Measurements from ENCODE around the gene WWC2.

WWC2 gene

DNA sequence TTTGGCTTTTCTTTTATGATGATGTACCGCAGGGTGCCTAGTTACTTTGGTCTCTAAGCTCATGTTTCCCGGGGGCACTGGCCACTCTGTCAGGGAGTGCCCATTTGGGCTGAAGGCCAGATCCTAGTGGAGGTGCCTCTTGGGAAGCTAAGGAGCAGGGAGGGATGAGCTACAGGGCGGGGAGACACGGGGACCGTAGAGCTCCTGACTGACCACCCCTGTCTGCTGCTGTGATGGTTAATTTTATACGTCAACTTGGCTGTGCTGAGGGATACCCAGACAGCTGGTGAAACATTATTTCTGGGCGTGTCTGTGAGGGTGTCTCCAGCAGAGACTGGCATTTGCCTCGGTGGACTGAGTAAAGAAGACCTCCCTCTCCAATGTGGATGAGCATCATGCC, 248.1 kb downstream of the WWC2 start:
- TF ChIP-seq, protein P1, sequence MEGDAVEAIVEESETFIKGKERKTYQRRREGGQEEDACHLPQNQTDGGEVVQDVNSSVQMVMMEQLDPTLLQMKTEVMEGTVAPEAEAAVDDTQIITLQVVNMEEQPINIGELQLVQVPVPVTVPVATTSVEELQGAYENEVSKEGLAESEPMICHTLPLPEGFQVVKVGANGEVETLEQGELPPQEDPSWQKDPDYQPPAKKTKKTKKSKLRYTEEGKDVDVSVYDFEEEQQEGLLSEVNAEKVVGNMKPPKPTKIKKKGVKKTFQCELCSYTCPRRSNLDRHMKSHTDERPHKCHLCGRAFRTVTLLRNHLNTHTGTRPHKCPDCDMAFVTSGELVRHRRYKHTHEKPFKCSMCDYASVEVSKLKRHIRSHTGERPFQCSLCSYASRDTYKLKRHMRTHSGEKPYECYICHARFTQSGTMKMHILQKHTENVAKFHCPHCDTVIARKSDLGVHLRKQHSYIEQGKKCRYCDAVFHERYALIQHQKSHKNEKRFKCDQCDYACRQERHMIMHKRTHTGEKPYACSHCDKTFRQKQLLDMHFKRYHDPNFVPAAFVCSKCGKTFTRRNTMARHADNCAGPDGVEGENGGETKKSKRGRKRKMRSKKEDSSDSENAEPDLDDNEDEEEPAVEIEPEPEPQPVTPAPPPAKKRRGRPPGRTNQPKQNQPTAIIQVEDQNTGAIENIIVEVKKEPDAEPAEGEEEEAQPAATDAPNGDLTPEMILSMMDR (IDR thresholded peaks at IDR 0.05; ENCODE audit: borderline replicate concordance, insufficient read depth, low read depth, low read length): no peak
- no peak overlapping the region for H3K4me3 ChIP-seq (ENCODE audit: low read depth, low read length)

GRCh38 chr4:183347566-183347965, 248.5 kb downstream of the WWC2 start:
- H3K4me3 ChIP-seq (ENCODE audit: low read depth, low read length): no peak overlapping the region

DNA sequence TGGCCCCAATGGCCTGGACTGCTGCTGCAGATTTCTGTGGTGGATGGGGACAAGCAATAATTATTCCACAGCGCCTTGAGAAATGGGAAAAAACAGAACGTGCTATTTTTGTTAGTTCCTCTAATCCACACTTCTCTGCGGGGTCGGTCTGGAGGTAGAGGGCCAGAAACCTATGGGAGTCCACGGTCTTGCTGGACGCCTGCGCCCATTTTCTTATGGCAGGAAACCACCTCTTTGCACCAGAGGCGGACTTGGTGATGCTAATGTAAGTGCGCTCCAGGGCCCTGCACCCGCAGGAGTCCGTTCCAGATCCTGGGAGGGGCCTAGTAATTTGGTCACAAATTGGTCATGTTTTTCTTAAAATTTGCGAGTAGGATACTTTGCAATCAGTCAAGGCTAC, 249.1 kb downstream of the WWC2 start:
- H3K4me3 ChIP-seq (ENCODE audit: low read depth, low read length): no peak overlapping the region
- TF ChIP-seq, protein P1 (IDR thresholded peaks at IDR 0.05; ENCODE audit: borderline replicate concordance, insufficient read depth, low read depth, low read length): no peak

More at GRCh38 chr4:183347566-183347965, 248.5 kb downstream of the WWC2 start:
- TF ChIP-seq, protein P1 (IDR thresholded peaks at IDR 0.05; ENCODE audit: borderline replicate concordance, insufficient read depth, low read depth, low read length): no peak

DNA sequence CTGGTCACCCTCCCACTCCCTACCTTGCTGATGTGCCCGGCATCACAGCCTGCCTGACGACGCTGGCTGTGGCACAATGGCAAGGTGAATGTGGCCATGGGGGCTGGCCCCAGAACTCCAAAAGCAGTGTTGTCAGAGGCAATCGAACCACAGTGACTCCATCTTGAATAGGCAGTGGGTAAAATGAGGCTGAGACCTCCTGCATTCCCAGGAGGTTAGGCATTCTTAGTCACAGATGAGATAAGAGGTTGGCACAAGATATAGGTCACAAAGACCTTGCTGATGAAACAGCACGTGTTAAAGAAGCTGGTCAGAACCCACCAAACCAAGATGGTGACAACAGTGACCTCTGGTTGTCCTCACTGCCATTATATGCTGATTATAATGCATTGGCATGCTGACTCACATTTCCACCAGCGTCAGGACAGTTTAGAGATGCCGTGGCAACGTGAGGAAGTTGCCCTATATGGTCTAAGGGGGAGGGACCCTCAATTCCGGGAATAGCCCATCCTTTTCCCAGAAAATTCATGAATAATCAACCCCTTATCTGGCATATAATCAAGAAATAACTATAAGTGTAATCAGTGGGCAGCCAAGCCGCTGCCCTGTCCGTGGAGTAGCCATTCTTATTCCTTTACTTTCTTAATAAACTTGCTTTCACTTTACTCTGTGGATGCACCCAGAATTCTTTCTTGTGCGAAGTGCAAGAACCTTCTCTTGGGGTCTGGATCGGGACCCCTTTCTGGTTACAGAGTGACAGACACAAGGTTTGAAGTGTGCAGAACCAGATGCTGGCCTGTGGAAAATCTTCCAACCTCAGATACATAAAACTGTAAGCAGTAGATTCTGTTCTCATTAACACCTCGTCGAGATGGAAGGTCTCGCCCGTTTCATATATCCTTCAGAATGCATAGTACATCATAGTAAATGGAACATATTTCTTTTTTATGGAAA, 249.9 kb downstream of the WWC2 start:
- no peak overlapping the region for H3K4me3 ChIP-seq (ENCODE audit: low read depth, low read length)

GRCh38 chr4:183349673-183350072, 250.6 kb downstream of the WWC2 start:
- TF ChIP-seq, protein P1 (IDR thresholded peaks at IDR 0.05; ENCODE audit: borderline replicate concordance, insufficient read depth, low read depth, low read length): no peak
- H3K4me3 ChIP-seq (ENCODE audit: low read depth, low read length): no peak overlapping the region

More for the DNA sequence above, 249.9 kb downstream of the WWC2 start:
- TF ChIP-seq, protein P1 (IDR thresholded peaks at IDR 0.05; ENCODE audit: borderline replicate concordance, insufficient read depth, low read depth, low read length): no peak

GRCh38 chr4:183350317-183351071, 251.4 kb downstream of the WWC2 start:
- no peak overlapping the region for H3K4me3 ChIP-seq (ENCODE audit: low read depth, low read length)
- TF ChIP-seq, protein P1 (IDR thresholded peaks at IDR 0.05; ENCODE audit: borderline replicate concordance, insufficient read depth, low read depth, low read length): no peak

All from GM12875 (cell line).